ENCODE data around the gene WNK2.

WNK2 gene

DNA sequence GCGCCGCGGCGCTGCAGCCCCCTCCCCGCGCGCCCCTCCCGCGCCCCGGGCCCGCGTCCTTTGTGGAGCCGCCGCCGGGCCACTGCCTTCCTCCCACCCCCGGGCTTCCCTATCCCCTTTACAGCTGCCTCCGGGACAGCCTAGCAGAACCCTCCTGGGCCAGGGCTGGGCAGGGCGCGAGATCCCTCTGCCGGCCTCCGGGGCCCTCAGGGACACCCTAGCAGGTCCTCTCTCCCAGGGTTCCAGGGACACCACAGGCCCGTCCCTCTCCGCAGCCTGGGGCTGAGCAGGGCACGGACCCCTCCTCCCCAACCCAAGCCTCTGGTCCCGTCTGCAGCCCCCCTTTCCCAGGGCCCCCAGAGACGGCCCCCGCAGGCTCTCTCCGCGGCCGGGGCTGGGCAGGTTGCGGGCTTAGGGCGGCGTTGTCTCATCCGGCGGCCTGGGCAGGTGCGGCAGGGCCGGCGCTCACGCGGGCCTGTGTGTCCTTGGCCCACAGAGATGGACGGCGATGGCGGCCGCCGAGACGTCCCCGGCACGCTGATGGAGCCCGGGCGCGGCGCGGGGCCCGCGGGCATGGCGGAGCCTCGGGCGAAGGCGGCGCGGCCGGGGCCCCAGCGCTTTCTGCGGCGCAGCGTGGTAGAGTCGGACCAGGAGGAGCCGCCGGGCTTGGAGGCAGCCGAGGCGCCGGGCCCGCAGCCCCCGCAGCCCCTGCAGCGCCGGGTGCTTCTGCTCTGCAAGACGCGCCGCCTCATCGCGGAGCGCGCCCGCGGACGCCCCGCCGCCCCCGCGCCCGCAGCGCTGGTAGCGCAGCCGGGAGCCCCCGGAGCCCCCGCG lies 710 bp downstream of the WNK2 start:
- DNase-seq (ENCODE audit: low read depth in 1 of 2, low spot score in 1 of 2), result no peak

DNA sequence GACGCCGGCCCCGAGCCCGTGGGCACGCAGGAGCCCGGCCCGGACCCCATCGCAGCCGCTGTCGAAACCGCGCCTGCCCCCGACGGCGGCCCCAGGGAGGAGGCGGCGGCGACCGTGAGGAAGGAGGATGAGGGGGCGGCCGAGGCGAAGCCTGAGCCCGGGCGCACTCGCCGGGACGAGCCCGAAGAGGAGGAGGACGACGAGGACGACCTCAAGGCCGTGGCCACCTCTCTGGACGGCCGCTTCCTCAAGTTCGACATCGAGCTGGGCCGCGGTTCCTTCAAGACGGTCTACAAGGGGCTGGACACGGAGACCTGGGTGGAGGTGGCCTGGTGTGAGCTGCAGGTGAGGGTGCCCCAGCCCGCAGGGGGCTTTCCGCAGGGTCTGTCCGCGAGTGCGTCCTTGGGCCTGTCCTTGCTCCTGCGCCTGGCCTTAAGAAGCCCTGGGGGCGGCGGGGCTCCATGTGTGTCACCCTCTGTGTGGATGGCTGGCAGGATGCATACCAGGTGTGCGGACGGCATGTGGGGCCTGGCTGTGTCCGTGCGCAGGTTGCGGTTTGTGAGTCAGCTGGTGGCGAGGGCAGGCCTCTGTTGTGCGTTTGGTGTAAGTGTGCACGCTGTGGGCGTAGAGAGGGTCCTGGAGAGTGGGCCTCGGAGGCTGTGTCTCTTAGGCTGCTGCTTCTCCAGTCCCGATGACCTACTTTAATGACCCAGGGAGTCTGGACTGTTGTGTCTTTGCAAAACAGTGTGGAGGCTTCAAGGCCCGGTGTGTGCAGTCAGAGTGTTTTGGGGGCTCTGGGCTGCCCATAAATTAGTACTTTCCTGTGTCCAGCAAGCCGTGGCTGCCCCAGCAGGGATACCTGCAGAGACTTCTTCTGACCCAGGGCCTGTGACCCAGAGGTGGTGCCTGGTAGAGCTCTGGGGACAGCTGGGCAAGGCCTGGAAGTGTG lies 1.6 kb downstream of the WNK2 start:
- DNase-seq (ENCODE audit: low read depth in 1 of 2, low spot score in 1 of 2), result no peak

DNA sequence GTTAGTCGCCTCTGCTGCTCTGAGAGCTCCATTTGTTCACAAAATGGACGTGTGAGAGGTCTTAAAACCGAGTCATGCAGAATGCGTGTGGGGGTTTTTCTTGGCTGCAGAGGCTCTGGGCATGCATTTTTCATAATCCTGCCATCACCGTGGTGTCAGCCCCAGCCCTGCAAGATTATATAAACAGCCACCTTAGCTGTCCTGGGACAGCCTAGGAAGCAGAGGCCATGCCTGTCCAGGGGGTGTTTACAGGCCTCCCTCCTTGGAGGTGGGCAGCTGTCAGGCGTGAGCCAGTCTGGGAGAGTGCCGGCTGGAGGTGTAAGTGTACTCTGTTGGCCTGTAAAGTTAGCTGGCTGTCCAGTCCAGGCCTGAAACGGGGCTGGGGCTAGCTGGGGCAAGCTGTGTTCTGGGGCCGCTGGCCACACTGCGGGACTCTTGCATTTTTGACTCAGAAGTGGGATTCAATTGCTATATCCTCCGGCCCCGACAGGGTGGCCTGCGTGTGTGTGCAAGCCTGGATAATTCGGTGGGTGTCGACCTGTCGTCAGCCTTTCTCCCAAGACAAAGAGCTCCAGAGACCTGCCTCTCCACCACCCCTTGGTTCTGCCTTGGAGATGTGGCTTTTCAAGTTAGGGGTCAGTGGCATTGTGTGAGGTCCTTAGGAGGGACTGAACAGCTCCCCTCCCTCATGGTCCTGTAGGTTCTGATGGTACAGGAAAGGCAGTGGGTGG lies 2.4 kb downstream of the WNK2 start:
- DNase-seq (ENCODE audit: low read depth in 1 of 2, low spot score in 1 of 2), result no peak

DNA sequence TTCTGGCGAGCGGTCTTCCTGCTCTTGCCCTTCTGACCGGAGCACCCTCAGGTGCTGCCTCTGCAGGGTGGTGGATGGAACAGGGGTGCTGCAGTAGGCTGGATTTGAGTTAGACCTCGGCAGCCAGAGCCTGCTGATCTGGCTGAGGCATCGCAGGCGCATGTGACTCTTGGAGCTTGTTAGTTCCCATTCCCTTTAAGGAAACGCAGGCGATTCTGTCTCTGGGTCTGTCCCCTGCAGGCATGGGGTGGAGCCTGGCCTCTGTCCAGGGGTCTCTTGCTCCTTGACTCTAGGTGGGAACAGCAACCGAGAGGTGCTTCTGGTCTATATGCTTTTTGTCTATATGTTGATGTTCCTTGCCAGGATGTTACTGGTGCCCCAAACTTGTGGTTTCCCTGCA lies 3.1 kb downstream of the WNK2 start:
- DNase-seq (ENCODE audit: low read depth in 1 of 2, low spot score in 1 of 2), result no peak

DNA sequence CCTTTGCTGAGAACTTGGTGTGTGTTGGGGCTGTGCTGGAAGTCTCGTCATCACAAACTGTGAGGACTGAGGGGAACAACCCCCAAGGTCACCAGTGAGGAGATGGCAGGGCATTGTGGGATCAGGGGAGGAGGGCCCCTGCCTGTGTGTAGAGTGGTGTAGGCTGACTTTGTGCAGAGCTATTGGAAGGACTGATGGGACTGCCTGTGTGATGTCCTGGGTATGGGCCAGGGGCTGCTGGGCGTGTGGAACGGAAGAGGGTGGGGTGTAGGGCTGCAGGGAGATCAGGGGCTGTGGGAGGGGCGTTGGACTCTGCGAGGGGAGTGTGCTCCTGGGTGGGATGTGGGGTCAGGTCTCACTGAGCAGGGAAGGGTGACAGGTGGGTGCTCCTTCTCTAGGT lies 3.6 kb downstream of the WNK2 start:
- DNase-seq (ENCODE audit: low read depth in 1 of 2, low spot score in 1 of 2), result no peak

DNA sequence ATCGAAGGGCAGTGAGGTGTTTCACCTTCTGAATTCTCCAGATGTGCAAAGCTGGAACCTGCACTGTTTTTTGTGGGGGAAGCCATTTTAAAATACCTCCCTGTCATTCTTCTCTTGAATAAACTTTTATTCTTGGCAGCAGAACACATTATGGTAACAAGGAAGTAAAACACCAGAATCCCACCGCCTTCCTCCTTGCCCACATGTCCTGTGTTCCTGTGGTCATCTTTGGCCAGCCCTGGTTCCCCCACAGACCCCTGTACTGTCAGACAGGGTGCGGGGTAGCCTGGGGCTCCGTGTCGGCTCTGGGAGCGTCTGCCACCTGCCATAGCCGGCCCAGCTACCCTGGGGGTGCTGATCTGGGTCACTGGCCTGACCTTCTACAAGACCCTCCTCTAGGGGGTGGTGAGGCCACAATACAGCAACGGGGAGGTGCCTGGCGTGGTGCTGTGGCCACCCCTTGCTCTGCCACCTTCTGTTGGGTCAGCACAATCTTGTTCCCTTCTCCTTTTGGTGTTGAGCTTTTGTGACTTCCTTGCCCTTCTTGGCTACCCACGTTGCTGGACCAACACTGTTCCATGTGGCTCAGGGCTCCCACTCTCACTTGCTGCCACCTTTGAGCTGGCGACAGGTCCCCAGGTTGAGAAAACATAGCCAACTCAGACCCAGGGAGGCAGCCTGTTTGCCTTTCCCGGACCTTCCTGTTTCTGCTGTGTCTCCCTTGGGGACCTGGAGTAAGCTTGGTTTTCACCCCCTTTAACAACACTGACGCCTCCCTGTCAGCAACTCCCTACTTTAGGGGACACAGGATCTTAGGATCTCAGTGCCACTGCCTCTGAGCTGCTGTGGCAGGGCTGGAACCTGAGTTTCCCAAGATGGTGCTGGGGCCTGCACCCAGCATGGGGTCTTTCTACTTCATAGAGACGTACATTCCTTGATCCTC lies 4.8 kb downstream of the WNK2 start:
- no peak for DNase-seq (ENCODE audit: low read depth in 1 of 2, low spot score in 1 of 2)

DNA sequence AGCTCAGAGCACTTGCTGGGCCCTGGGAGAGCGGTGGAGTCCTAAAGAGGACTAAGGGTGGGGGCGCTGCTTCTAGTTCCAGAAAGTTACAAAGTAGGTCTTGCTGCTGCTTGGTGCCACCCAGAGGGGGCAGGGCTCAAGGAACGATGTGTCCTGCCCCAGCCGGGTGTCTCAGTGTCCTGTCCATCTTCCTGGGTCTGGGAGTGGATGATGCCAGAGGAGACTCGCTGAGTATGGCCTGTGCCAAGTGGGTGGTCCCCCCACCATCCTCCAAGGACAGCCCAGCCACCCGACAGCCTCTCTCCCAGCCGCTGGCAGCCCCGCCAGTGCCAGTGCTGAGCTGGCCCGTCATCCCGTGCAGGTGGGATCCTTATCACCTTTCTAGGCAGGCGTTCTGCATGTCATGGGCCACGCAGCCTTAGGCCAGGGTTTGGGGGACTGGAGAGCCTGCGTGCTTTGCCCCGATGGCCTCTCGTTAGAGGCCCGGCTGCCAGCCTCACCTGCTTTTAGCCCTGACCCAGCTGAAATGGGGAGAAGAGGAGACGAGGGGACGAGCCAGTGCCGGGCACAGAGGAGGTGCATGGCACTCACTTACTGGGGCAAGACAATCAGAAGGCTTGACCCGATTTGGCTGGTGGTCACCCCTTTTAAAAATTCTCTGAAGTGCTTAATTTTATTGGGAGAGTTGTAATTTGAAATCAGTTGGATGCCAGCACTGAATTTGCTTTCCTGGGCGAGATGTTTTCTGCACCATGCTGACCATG lies 5.6 kb downstream of the WNK2 start:
- no peak for DNase-seq (ENCODE audit: low read depth in 1 of 2, low spot score in 1 of 2)

DNA sequence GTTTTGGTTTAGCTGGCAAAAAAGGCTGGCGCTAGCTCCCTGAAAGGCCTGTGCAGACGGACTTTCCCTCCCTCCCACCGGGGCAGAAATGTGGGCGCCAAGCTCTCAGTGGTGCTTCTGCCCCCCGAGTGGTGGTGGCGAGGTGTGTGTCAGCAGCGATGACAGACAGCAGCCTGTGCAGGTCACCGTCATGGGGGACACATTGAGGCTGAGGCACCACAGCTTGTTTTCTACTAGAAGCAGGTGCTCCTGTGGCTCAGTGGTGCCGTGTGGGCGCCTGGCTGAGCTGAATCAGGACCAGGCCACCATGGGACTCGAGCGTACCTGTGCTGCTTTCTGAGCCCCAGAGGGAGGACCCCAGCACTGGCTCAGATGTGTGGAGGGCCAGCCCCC lies 6.2 kb downstream of the WNK2 start:
- no peak for DNase-seq (ENCODE audit: low read depth in 1 of 2, low spot score in 1 of 2)

DNA sequence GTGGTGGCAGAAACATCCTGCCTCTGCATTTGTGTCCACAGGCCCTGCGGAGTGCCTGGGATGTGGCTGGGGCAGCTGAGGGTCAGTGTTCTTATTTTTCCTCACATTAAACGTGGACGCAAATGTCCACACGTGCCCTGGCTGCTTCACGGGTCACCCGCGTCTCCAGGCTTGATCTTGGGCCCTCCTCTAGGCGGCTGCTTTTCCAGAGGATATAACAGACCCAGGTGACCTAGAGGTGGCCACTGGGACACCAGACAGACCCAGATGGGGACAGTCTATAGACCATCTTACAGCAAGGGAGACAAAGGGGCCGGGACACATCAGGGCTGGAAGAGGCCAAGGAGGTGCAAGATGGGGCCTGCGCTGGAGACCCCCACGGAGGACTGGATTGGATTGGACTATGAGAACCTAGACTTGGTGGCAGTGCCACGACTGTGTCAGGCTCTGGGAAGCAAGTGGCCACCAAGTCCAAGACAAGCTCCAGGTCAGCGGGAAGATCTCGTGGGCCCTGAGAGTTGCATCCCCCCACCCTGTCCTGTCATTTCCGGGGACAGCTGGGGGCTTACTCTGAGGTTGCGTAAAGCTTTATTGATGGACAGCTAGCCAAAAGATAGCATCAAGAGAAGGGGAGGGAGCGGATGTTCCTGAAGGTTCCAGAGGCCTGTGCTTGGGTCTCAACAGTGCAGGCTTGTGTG lies 6.9 kb downstream of the WNK2 start:
- DNase-seq (ENCODE audit: low read depth in 1 of 2, low spot score in 1 of 2), result no peak

DNA sequence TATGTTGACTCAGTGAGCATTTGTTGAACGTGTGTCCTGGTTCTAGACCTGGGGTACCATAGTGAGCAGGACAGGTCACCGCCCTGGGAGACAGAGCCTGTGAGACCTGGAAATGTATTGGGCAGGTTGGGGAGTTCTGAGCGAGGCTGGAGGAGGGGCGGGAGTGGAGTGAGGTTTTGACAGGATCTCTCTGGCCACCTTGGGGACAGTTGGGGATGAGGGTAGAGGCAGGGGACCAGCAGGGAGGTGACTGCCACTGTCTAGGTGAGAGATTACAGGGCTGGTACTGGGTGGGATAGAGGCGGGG lies 7.4 kb downstream of the WNK2 start:
- no peak for DNase-seq (ENCODE audit: low read depth in 1 of 2, low spot score in 1 of 2)

DNA sequence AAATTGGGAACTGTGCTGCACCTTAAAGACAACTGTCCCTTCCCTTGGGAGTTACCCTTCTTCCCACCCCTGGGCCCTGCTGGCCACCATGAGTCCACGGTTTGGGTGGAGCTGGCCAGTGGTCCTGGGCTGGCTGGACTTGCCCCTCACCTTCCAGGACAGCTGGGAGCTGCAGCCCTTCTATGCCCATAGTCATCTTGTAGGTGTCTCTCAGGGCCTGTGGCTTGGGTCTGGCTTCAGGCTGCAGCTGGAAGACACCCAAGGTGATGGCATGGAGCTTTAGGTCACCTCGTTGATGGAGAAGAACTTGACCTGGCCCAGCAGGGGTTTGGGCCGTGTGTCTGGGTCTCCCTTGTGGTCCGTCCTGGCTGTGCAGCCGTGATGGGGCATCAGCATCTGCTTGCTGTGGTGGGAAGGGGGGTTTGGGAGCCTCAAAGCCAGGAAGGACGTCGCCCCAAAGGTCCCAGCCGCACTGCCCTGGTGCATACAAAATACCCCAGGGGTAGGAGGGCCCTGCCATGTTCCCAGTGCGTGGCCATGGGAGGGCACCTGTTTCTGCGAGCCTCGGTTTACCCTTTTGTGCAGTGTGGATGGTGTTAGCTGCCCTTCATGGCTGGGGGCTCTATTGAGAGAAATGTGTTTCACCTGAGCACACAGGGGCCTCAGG lies 8.9 kb downstream of the WNK2 start:
- no peak for DNase-seq (ENCODE audit: low read depth in 1 of 2, low spot score in 1 of 2)

DNA sequence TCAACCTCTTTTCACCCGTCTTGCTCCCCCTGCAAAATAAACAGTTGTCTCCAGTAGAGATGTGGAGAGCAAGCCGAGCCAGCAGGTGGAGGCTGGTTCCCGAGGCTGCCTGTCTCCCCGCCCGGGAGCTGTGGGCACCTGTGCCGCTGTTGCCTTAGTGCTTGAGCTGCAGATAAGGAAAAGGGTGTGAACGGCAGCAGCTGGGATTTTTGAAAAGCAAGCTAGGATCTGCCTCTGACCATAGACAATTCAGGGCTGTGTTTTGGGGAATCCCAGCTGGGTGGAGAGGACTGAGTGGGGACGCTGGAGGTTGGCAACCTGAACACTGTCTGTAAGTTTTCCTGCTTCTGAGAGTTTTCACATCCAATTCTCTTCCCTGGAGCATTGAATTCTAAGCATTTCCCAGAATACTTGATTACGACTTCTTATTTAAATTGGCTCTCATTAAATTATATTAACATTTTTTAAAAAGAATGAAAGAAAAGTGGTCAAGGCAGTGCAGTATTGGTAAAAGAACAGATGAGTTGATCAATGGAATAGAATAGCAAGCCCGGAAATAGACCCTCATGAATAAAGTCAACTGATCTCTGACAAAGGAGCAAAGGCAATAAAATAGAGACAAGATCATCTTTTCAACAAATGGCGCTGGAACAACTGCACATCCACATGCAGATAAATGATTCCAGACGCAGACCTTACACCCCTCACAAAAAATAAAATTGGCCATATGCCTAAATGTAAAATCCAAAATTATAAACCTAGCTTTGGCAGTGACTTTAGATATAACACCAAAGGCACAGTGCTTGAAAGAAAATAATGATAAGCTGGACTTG lies 9.7 kb downstream of the WNK2 start:
- no peak for DNase-seq (ENCODE audit: low read depth in 1 of 2, low spot score in 1 of 2)

DNA sequence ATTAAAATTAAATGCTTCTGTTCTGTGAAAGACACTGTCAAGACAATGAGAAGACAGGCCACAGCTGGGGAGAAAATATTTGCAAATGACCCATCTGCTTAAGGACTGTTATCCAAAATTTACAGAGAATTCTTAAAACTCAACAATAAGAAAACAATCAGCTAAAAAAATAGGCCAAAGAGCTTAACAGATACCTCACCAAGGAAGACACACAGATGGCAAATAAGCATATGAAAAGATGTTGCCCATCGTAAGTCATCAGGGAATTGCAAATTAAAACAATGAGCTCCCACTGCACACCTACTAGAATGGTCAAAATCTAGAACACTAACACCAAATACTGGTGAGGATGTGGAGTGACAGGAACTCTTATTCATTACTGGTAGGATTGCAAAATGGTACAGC lies 10.3 kb downstream of the WNK2 start:
- no peak for DNase-seq (ENCODE audit: low read depth in 1 of 2, low spot score in 1 of 2)

DNA sequence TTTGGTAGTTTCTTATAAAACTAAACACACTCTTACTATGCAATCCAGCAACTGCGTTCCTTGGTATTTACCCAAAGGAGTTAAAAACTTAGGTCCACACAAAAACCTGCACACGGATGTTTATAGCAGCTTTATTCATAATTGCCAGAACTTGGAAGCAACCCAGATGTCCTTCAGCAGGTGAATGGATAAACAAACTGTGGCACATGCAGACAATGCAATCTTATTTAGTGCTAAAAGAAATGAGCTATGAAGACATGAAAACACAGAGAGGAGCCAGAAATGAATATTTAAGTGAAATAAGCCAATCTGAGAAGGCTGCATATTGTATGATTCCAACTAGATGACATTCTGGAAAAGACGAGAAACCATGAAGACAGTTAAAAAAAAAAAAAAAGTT lies 10.7 kb downstream of the WNK2 start:
- no peak for DNase-seq (ENCODE audit: low read depth in 1 of 2, low spot score in 1 of 2)

DNA sequence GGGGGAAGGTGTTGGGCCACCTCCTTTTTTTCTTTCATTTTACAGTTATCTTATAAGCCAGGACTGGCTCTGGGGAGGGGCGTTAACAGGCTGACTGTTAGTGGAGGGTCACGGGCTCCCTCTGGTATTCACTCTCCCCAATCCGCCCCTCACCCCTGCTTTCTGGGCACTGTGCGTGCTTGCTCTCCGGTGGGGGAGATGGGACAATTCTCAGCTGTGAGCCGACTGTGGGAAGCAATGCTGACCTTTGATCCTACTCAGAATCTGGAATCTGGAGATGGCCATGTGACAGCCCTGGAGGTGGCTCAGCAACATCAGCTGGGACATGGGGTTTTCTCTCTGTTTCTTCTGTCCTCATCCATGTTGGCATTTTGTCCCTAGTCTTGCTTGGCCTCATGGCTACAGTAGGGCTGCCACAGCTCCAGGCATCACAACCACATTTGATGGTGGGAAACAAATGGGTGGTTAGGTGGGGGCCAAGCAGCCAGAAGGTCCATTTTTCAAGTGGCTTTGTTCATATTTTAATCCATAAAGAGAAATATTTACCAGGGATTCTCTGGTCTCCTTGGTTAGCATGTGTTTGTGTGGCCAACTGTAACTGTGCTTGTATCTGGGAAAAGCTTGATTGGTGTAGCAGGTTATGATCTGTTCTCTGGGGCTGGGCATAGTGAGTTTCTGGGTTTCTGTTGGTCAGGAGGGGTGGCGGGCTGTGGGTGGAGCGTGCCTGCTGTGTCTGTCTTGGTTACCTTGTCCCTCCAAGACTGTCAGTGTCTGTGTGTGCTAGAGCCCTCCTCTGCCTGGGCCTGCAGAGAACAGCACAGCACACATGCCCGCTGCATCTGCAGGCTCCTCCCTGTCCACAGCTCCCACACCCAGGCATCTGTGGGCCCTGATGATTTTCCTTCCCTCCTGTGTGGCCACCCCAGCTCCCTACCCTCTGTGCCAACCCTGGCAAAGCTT lies 12.4 kb downstream of the WNK2 start:
- DNase-seq (ENCODE audit: low read depth in 1 of 2, low spot score in 1 of 2), result no peak

DNA sequence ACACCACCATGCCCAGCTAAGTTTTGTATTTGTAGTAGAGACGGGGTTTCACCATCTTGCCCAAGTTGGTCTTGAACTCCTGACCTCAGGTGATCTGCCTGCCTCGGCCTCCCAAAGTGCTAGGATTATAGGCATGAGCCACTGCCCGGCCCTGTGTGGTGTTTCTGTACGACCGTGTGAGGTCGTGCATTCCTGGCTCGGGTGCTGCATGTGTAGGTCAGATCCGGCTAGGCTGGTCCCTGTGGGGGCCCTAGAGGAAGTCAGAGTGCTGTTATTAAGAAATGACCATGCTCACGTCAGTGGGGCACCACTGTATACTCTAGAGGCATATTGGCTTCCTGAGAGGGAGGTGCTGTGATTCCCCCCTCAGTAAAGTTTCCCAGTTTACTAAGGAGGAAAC lies 13.7 kb downstream of the WNK2 start:
- DNase-seq (ENCODE audit: low read depth in 1 of 2, low spot score in 1 of 2), result no peak

Data from activated T-helper 1 cell treated with anti-CD3 and anti-CD28 coated beads, Interleukin-2, amount 50 U/mL, for 16 hours (primary cell).